Panc1 (cell line): ENCODE results near the gene GSG1L. TPM values are rescaled to one million over a fixed set of nuclear protein-coding genes. Genes with fewer than 3 reads are reported as not detected.

Experiments
- ATAC-seq: fragments of 200-7000 bp; cut with Tn5 transposase; 2 replicates; pipeline ENCODE4 v1.9.1; 2020; ENCODE audit warnings: mild to moderate bottlenecking, moderate library complexity
- BruUV-seq: library from RNA; stranded (reverse); fragments of 400-500 nt; replicated peaks from 2 replicates; lab custom pipeline; 2021; lab: Mats Ljungman, UMichigan
- CTCF ChIA-PET: fragments of 300-600 bp; sonication (Branson Sonifier 250); formaldehyde crosslinking; loops from one replicate; lab custom pipeline; 2022; ENCODE audit warnings: antibody characterized with exemption; lab: Charles Lee
- POLR2A ChIA-PET: fragments of 300-600 bp; sonication (Branson Sonifier 250); formaldehyde crosslinking; loops from one replicate; lab custom pipeline; 2022; ENCODE audit warnings: antibody characterized with exemption; lab: Charles Lee
- DNase-seq: peaks from one replicate; pipeline ENCODE4 v3.0.0-alpha.2; 2010; ENCODE audit warnings: low read depth, low spot score
- H3K27ac ChIP-seq: 2 replicates; pipeline ENCODE4 v1.5.1; 2011; ENCODE audit warnings: mild to moderate bottlenecking, low read length, inconsistent platforms
- H3K27me3 ChIP-seq: fragments of 200-500 bp; sonication (Bioruptor generic); 2 replicates; pipeline ENCODE4 v1.6.0; 2014; ENCODE audit warnings: low read length, inconsistent platforms; ENCODE audit not compliant: control insufficient read depth, insufficient read depth
- H3K36me3 ChIP-seq: fragments of 200-500 bp; sonication (Bioruptor generic); 2 replicates; pipeline ENCODE4 v1.5.1; 2014; ENCODE audit warnings: inconsistent platforms, mild to moderate bottlenecking, low read length, moderate library complexity; ENCODE audit not compliant: control insufficient read depth, insufficient read depth
- H3K4me1 ChIP-seq: 2 replicates; pipeline ENCODE4 v1.5.1; 2011; ENCODE audit warnings: inconsistent platforms, mild to moderate bottlenecking, low read length, moderate library complexity; ENCODE audit not compliant: control insufficient read depth, insufficient read depth
- H3K4me3 ChIP-seq, 2 experiments: 2 replicates each; pipeline ENCODE4 v1.5.1; 2011 to 2012; ENCODE audit warnings: low read depth in 2 of 2, low read length in 2 of 2, mild to moderate bottlenecking in 2 of 2, inconsistent platforms in 1 of 2, moderate library complexity in 1 of 2
- H3K9me3 ChIP-seq: fragments of 200-500 bp; sonication (Bioruptor generic); 2 replicates; pipeline ENCODE4 v1.5.1; 2014; ENCODE audit warnings: low read depth, mild to moderate bottlenecking, inconsistent platforms, low read length, moderate library complexity; ENCODE audit not compliant: control insufficient read depth, insufficient read depth
- POLR2AphosphoS5 ChIP-seq: IDR thresholded peaks from 2 replicates; pipeline ENCODE4 v1.6.1; 2012; ENCODE audit warnings: mild to moderate bottlenecking, low read depth, low read length, moderate library complexity
- SIN3A ChIP-seq: IDR thresholded peaks from 2 replicates; pipeline ENCODE4 v1.6.1; 2012; ENCODE audit warnings: low read depth, mild to moderate bottlenecking, low read length, moderate library complexity, borderline replicate concordance; ENCODE audit not compliant: insufficient read depth
- TCF7L2 ChIP-seq: IDR thresholded peaks from 2 replicates; pipeline ENCODE4 v1.6.1; 2011; ENCODE audit warnings: mild to moderate bottlenecking, low read depth, low read length, inconsistent platforms
- in situ Hi-C: cut with HindIII; loops from 2 replicates; pipeline ENCODE4 v1.10.0; 2016; ENCODE audit warnings: low sequenced_read_pairs, low pct_unique_long_range_greater_than_20kb
- intact Hi-C: fragments of 100-400 bp; cut with micrococcal nuclease; formaldehyde crosslinking; loops from one replicate; pipeline ENCODE4 v1.10.0; 2022; ENCODE audit not compliant: unreplicated experiment
- total RNA-seq: library from RNA; stranded (reverse); gene quantifications from one replicate; pipeline ENCODE4 v1.2.1, GENCODE V29; 2021; ENCODE audit not compliant: unreplicated experiment
- TF ChIP-seq, protein P1 (sequence below), 2 experiments: IDR thresholded peaks; 2 replicates each; pipeline ENCODE4 v1.6.1; 2011 to 2012; ENCODE audit warnings: low read depth in 2 of 2, control low read depth in 1 of 2, low read length in 1 of 2, mild to moderate bottlenecking in 1 of 2, moderate library complexity in 1 of 2; ENCODE audit not compliant: insufficient read depth in 1 of 2
- TF ChIP-seq, protein P2 (sequence below): fragments of 450-650 bp; IDR thresholded peaks from 2 replicates; pipeline ENCODE4 v1.5.1; 2017; ENCODE audit warnings: mild to moderate bottlenecking

Gene GSG1L
- total RNA-seq, 1 experiment from 2014 or later, result 0.08 TPM

DNA sequence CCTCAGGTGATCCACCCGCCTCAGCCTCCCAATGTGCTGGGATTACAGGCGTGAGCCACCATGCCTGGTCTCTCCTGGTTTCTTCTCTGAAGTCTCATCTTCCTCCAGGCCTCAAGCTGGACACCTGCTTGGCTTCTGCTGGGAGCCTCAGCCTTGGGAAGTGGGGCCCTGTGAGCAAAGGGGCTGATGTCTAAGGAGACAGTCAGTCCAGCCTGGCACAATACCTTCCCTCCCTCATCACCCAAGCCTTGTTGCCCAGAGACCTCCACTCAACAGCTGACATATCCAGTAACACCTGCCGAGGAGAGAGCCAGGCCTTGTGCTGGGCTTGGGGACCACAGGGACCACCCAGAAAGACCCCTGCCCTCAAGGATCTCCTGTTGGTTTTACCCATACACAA lies 251.6 kb downstream of the GSG1L start:
- no peak overlapping the region for H3K27ac ChIP-seq
- H3K4me3 ChIP-seq, result no peak overlapping the region
- in situ Hi-C loops (no loop called here), intact Hi-C loops (no loop called here)
- BruUV-seq, result no TSS peak
- no peaks in the 10 kb centered on the region for H3K9me3 ChIP-seq
- DNase-seq, result no peak
- CTCF ChIA-PET, result no interaction called here
- TF ChIP-seq POLR2AphosphoS5, result no peak
- TF ChIP-seq, protein P1, sequence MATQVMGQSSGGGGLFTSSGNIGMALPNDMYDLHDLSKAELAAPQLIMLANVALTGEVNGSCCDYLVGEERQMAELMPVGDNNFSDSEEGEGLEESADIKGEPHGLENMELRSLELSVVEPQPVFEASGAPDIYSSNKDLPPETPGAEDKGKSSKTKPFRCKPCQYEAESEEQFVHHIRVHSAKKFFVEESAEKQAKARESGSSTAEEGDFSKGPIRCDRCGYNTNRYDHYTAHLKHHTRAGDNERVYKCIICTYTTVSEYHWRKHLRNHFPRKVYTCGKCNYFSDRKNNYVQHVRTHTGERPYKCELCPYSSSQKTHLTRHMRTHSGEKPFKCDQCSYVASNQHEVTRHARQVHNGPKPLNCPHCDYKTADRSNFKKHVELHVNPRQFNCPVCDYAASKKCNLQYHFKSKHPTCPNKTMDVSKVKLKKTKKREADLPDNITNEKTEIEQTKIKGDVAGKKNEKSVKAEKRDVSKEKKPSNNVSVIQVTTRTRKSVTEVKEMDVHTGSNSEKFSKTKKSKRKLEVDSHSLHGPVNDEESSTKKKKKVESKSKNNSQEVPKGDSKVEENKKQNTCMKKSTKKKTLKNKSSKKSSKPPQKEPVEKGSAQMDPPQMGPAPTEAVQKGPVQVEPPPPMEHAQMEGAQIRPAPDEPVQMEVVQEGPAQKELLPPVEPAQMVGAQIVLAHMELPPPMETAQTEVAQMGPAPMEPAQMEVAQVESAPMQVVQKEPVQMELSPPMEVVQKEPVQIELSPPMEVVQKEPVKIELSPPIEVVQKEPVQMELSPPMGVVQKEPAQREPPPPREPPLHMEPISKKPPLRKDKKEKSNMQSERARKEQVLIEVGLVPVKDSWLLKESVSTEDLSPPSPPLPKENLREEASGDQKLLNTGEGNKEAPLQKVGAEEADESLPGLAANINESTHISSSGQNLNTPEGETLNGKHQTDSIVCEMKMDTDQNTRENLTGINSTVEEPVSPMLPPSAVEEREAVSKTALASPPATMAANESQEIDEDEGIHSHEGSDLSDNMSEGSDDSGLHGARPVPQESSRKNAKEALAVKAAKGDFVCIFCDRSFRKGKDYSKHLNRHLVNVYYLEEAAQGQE (IDR thresholded peaks at IDR 0.05; ENCODE audit: insufficient read depth in 1 of 2, low read depth in 2 of 2, low read length in 1 of 2), result no peak
- TF ChIP-seq SIN3A, result no peak
- no peak for TF ChIP-seq TCF7L2
- TF ChIP-seq, protein P2, sequence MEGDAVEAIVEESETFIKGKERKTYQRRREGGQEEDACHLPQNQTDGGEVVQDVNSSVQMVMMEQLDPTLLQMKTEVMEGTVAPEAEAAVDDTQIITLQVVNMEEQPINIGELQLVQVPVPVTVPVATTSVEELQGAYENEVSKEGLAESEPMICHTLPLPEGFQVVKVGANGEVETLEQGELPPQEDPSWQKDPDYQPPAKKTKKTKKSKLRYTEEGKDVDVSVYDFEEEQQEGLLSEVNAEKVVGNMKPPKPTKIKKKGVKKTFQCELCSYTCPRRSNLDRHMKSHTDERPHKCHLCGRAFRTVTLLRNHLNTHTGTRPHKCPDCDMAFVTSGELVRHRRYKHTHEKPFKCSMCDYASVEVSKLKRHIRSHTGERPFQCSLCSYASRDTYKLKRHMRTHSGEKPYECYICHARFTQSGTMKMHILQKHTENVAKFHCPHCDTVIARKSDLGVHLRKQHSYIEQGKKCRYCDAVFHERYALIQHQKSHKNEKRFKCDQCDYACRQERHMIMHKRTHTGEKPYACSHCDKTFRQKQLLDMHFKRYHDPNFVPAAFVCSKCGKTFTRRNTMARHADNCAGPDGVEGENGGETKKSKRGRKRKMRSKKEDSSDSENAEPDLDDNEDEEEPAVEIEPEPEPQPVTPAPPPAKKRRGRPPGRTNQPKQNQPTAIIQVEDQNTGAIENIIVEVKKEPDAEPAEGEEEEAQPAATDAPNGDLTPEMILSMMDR, result no peak
- no peaks in the 10 kb centered on the region for H3K36me3 ChIP-seq
- H3K27me3 ChIP-seq, result peaks cover 2% of the 10 kb centered on the region; the same call in 1 of the 2 replicates
- POLR2A ChIA-PET, result no interaction called here
- no peak for ATAC-seq
- no peaks in the 10 kb centered on the region for H3K4me1 ChIP-seq

DNA sequence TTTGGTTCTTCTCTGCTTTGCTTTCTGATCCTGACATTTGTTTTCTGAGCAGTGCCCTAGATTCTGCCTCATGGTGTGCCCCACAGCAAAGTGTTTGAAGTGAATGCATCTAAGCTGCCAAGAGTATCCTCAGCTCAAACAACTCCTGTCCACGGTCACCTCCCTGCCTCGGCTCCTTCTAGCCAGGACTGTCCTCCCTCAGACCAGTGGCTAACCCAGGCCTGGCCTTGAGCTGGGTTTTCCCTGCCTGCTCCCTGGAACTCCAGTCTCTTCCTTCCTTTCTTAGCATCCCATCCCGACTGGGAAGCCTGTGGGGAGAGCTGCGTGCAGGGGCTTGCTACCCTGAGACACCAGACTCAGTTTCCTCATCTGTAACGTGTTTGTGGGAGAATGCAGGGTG lies 256.5 kb downstream of the GSG1L start:
- DNase-seq (no peak), ATAC-seq (peak; percentile 45; the same call in 1 of the 2 replicates)
- CTCF ChIA-PET, result no interaction called here
- BruUV-seq, result no TSS peak
- TF ChIP-seq SIN3A, result no peak
- TF ChIP-seq, protein P2, result no peak
- TF ChIP-seq TCF7L2, result no peak
- TF ChIP-seq POLR2AphosphoS5, result no peak
- TF ChIP-seq, protein P1 (IDR thresholded peaks at IDR 0.05; ENCODE audit: insufficient read depth in 1 of 2, low read depth in 2 of 2, low read length in 1 of 2), result no peak
- POLR2A ChIA-PET, result no interaction called here
- in situ Hi-C loops, result no loop called here
- Histone ChIP-seq H3K27ac (no peak overlapping the region), H3K36me3 (no peaks in the 10 kb centered on the region), H3K27me3 (peaks cover 2% of the 10 kb centered on the region; the same call in 1 of the 2 replicates), H3K4me3 (no peak overlapping the region), H3K4me1 (no peaks in the 10 kb centered on the region), H3K9me3 (no peaks in the 10 kb centered on the region)
- intact Hi-C loops, result no loop called here
